Measurements from ENCODE around the gene LIM2.
"Not testable (repeated sequence)": the region's sequence is repeated elsewhere in the genome, so short reads cannot be mapped to it uniquely, and the experiment has no call there.

LIM2 gene

GRCh38 chr19:51387924-51388389, at the start of gene LIM2:
Gene LIM2 (minus strand): TSS chr19:51387974. CDS start chr19:51387443, 531 bp downstream.
- DNase-seq = no peak

- no peak for DNase-seq
Observed at GRCh38 chr19:51434456-51434855, 46.7 kb upstream of the LIM2 start.

- no peak for DNase-seq
Observed at GRCh38 chr19:51433043-51433442, 45.3 kb upstream of the LIM2 start.

- DNase-seq = no peak
Observed at GRCh38 chr19:51431124-51431523, 43.4 kb upstream of the LIM2 start.

GRCh38 chr19:51430221-51430620, 42.4 kb upstream of the LIM2 start:
- no peak for DNase-seq

GRCh38 chr19:51427201-51427600, 39.4 kb upstream of the LIM2 start:
- no peak for DNase-seq

GRCh38 chr19:51422053-51422448, 34.3 kb upstream of the LIM2 start:
- peak in 49 of 58 donors; percentile 4 to 78 (median 32) for DNase-seq

GRCh38 chr19:51421229-51422052, 33.7 kb upstream of the LIM2 start:
- no peak for DNase-seq

GRCh38 chr19:51420511-51420910, 32.7 kb upstream of the LIM2 start:
- not testable (repeated sequence) for DNase-seq

- no peak for DNase-seq
Observed at GRCh38 chr19:51418707-51419106, 30.9 kb upstream of the LIM2 start.

GRCh38 chr19:51417810-51418157, 30.0 kb upstream of the LIM2 start:
- no peak for DNase-seq

- DNase-seq = peak in 28 of 58 donors; percentile 2 to 46 (median 18)
Observed at GRCh38 chr19:51417107-51417809, 29.5 kb upstream of the LIM2 start, which contains the start of gene SIGLEC10. Gene SIGLEC10 (minus strand): TSS chr19:51417642. CDS start chr19:51417581, 61 bp downstream.

GRCh38 chr19:51416422-51416821, 28.6 kb upstream of the LIM2 start:
- not testable (repeated sequence) for DNase-seq

GRCh38 chr19:51415187-51415586, 27.4 kb upstream of the LIM2 start:
- no peak for DNase-seq

- DNase-seq = no peak
Observed at GRCh38 chr19:51410950-51411748, 23.4 kb upstream of the LIM2 start.

GRCh38 chr19:51407511-51408131, 19.8 kb upstream of the LIM2 start:
- peak in 2 of 58 donors; percentile 6 to 11 for DNase-seq

- no peak for DNase-seq
Observed at GRCh38 chr19:51402117-51402516, 14.3 kb upstream of the LIM2 start.

- DNase-seq = not testable (repeated sequence)
Observed at GRCh38 chr19:51399936-51400335, 12.2 kb upstream of the LIM2 start.

GRCh38 chr19:51399231-51399630, 11.5 kb upstream of the LIM2 start:
- DNase-seq = no peak

- peak in 1 of 58 donors; percentile 6 for DNase-seq
Observed at GRCh38 chr19:51398096-51398704, 10.4 kb upstream of the LIM2 start.

- not testable (repeated sequence) for DNase-seq
Observed at GRCh38 chr19:51397453-51397852, 9.7 kb upstream of the LIM2 start.
